SK-N-DZ (cell line): ENCODE data around the gene CLPTM1L.
"Not testable (repeated sequence)": the region's sequence is repeated elsewhere in the genome, so short reads cannot be mapped to it uniquely, and the experiment has no call there.

ENCODE experiments used
- DNase-seq: peaks from one replicate; pipeline ENCODE4 v3.0.0-alpha.2; 2015; ENCODE audit warnings: low spot score

CLPTM1L gene

GRCh38 chr5:1360367-1360766 is 15.5 kb upstream of the CLPTM1L start:
- not testable (repeated sequence) for DNase-seq

GRCh38 chr5:1359713-1360112 is 14.8 kb upstream of the CLPTM1L start:
- DNase-seq: no peak

GRCh38 chr5:1359031-1359645 is 14.2 kb upstream of the CLPTM1L start:
- no peak for DNase-seq

GRCh38 chr5:1358726-1359025 is 13.8 kb upstream of the CLPTM1L start:
- no peak for DNase-seq

GRCh38 chr5:1357946-1358725 is 13.2 kb upstream of the CLPTM1L start:
- DNase-seq: no peak

- no peak for DNase-seq
Observed at GRCh38 chr5:1356873-1357787, 12.2 kb upstream of the CLPTM1L start.

- no peak for DNase-seq
Observed at GRCh38 chr5:1354576-1354975, 9.7 kb upstream of the CLPTM1L start.

- DNase-seq: no peak
Observed at GRCh38 chr5:1352231-1353219, 7.6 kb upstream of the CLPTM1L start.

GRCh38 chr5:1351156-1351555 is 6.3 kb upstream of the CLPTM1L start:
- DNase-seq: no peak

GRCh38 chr5:1349246-1349645 is 4.3 kb upstream of the CLPTM1L start:
- DNase-seq: no peak

- DNase-seq: no peak
Observed at GRCh38 chr5:1348986-1349245, 4.0 kb upstream of the CLPTM1L start.

- no peak for DNase-seq
Observed at GRCh38 chr5:1347571-1347970, 2.7 kb upstream of the CLPTM1L start.

- no peak for DNase-seq
Observed at GRCh38 chr5:1346627-1347440, 1.9 kb upstream of the CLPTM1L start.

- no peak for DNase-seq
Observed at GRCh38 chr5:1345876-1346626, 1.2 kb upstream of the CLPTM1L start.

GRCh38 chr5:1343931-1344901 is 683 bp downstream of the CLPTM1L start:
- DNase-seq: no peak

GRCh38 chr5:1343315-1343751 is 1.6 kb downstream of the CLPTM1L start:
- DNase-seq: no peak

GRCh38 chr5:1342711-1343110 is 2.2 kb downstream of the CLPTM1L start:
- not testable (repeated sequence) for DNase-seq

- no peak for DNase-seq
Observed at GRCh38 chr5:1342268-1342667, 2.6 kb downstream of the CLPTM1L start.

- no peak for DNase-seq
Observed at GRCh38 chr5:1341863-1342262, 3.0 kb downstream of the CLPTM1L start.
